NCI-H146 treated with DMSO at 0.1 percent for 48 hours (cell line): ENCODE data around the gene ERICH4.
"Not testable (repeated sequence)": the region's sequence is repeated elsewhere in the genome, so short reads cannot be mapped to it uniquely, and the experiment has no call there.

Experiments
- DNase-seq: peaks from one replicate; lab custom pipeline; 2025; ENCODE audit not compliant: unreplicated experiment; lab: John Stamatoyannopoulos, UW

Gene ERICH4, protein sequence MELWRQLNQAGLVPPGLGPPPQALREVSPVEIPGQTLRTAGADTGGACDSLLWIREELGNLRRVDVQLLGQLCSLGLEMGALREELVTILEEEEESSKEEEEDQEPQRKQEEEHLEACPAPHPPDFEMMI

DNA sequence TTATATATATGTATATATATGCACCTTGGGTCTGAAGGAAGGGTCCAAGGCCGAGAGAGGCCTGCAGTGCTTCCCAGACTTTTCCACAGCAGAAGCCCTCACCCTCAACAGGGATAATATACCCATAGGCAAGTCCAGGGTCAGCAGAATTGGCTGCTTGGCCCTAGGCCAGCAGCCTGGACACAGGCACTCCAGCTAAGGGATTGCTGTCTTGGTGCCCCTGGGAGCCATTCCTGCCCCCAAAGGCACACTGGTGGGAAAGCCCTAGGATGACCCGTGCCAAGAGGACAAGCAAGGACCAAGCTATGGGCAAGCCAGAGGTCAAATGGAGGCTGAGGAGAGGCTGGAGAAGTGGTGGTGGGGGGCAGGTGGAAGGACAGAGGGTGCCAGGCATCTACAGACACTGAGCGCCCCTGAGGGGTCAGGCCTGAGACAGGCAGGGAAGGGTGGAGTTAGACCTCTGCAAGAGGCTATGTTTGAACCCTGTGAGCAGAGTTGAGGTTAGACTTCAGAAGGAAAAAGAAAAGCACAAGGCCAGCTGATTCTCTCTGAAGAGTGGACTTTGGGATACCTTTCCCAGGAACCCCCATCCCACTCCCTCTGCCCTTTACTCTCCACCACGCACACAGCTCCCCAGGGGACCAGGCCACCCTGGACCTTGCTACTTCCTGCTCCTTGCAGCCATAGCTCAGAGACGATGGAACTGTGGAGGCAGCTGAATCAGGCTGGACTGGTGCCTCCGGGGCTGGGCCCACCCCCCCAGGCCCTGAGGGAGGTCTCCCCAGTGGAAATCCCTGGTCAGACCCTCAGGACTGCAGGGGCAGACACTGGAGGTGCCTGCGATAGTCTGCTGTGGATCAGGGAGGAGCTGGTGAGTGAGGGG lies at the start of gene ERICH4:
TSS of gene ERICH4 (plus strand) at position 684 of the 883 bp plus-strand sequence. CDS start at position 698, 14 bp downstream.
- no peak for DNase-seq

DNA sequence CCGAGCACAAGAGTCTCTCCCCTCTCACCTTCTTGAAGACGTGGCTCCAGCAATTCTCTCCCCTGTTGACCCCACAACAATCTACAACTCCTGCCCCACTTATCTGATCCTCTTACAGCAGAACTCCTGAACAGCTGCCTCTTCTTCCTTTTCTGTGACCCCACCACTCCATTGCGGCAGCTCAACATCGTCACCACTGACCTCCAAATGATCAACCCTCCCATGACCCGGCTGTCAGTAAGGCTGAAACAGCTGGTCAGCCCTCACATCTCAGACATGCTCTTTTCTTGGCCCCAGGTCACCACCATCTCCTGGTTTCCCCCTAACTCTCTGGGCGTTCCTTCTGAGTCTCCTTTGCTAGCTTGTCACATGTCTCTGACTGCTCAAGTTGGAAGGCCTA lies 47.6 kb upstream of the ERICH4 start:
- DNase-seq = no peak

- DNase-seq = peak; percentile 100
These were observed 45.6 kb upstream of the ERICH4 start, which contains the start of the genes BCKDHA and EXOSC5 for GRCh38 chr19:41397086-41398049. Gene BCKDHA, plus strand, starts transcription at chr19:41397818. Its CDS starts 10 bp downstream, at chr19:41397828. Gene EXOSC5, minus strand, starts transcription at chr19:41397359. Its CDS starts 31 bp downstream, at chr19:41397328.

DNA sequence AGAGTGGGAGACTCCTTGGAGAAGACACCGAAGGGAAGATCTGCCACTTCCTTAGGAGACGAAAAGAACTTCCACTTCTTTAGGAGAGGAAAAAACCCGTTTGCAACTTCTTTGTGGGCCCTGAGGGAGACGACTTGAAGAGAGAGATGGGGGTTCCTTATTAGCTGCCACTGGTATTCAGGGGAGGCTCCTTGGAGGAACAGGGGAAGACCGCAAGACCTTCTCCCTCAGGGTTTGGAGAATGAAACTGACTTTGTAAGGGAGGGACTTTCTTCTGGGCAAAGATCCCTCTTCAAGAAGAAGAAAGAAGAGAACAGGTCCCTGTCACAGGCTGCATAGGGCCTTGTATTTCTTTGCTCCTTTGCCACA lies 44.9 kb upstream of the ERICH4 start:
- no peak for DNase-seq

- DNase-seq = no peak
These were observed 44.4 kb upstream of the ERICH4 start for GRCh38 chr19:41398598-41398997.

GRCh38 chr19:41399091-41399490 lies 43.9 kb upstream of the ERICH4 start:
- DNase-seq = no peak

DNA sequence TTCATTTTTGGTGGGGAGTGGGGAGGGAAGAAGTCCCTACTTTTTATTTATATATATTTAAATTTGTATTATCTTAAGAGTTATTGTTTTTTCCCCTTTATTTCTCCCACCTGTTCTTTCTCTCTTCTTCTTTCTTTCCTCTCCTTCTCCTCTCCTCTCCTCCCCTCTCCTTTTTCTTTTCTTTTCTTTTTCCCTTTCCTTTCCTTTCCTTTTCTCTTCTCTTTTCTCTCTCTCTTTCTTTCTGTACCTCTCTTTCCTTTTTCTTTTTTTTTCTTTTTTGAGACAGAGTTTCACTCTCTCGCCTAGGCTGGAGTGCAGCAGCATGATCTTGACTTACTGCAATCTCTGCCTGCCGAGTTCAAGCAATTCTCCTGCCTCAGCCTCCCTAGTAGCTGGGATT lies 43.4 kb upstream of the ERICH4 start:
- DNase-seq = no peak

GRCh38 chr19:41401483-41401882 lies 41.5 kb upstream of the ERICH4 start:
- DNase-seq = no peak

DNA sequence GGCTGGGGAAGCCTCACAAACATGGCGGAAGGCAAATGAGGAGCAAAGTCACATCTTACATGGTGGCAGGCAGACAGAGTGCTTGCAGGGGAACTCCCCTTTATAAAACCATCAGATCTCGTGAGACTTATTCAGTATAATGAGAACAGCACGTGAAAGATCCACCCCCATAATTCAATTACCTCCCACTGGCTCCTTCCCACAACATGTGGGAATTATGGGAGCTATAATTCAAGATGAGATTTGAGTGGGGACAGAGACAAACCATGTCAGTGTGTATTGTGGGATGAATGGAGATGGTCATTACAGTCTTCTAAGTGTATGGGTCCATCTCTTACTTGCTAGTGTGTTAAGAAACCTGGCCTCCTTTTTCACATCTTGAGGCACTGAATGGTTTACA lies 40.9 kb upstream of the ERICH4 start:
- DNase-seq = no peak

DNA sequence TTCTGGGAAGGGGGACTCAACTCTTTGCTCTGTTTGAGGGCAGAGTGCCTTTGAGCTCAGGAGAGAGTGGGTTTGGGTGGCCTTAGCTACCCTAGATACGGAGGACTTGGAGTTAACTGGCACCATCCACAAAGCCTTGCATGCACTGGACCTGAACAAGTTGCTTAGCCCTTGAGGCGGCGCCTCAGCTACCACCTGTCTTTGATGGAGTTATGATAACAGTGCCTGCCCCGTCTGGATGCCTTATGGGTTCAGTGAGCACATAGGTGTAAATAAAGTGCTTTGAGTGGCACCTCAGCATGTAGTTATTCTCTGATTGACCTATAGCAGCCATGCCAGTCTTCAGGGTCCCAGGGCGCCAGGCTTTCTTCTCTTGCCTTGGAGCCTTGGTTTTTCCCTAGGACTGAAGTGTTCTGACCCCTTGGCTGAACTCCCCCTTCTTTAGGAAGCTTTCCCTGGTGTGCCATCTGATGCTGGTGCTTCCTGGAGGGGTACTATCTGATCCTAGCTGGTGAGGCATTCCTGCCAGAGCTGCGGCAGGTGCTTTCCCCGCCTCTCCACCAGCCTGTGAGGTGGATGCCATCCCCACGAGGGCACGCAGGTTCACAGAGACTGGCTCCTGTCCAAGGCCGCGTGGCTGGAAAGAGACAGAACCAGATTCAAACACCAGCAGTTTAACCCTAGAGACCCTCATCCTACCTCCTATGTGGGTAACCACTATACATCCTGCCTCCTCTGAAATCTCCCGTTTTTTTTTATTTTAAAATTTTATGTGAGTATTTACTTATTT lies 39.6 kb upstream of the ERICH4 start:
- DNase-seq = no peak

DNA sequence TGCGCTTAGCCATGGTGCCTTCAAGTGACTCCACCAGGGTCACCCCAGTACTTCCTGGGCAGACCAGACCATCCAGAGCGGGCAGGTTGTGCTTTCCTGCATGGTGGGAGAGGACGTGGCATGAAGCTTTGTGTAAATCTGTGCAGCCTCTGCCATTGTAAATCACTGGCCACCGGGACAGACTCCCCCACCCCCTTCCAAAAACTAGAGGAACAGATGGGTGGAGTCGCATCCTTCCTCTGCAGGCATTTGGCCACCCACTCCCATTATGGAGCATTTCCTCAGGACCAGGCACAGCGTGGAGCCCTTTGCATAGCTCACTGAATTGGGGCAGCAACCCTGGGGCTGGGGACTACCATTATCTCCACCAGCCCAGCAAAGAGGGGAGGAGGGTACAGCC lies 37.2 kb upstream of the ERICH4 start:
- no peak for DNase-seq

GRCh38 chr19:41407271-41407670 lies 35.7 kb upstream of the ERICH4 start:
- DNase-seq = no peak

GRCh38 chr19:41408256-41408655 lies 34.7 kb upstream of the ERICH4 start:
- no peak for DNase-seq

GRCh38 chr19:41408846-41409245 lies 34.1 kb upstream of the ERICH4 start:
- DNase-seq = not testable (repeated sequence)

DNA sequence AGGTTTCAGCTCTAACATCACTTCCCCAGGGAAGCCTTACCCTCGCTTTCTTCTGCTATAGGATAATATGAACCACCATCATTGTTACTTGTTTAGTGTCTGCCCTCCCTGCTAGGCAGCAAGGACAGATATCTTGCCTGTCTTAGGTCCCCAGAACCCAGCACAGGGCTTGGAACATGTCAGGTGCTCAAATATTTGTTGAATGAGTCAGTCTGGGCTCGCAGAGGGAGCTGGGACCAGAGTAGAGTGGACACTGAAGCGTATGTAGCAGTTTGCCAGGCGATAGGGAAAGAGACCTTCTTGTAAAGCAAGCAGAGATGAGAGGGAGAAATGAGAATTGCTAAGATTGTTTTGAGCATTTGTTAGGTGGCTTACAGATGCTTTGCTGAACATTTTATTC lies 33.7 kb upstream of the ERICH4 start:
- peak; percentile 50 for DNase-seq

- DNase-seq = no peak
These were observed 32.5 kb upstream of the ERICH4 start for GRCh38 chr19:41410336-41411054.

DNA sequence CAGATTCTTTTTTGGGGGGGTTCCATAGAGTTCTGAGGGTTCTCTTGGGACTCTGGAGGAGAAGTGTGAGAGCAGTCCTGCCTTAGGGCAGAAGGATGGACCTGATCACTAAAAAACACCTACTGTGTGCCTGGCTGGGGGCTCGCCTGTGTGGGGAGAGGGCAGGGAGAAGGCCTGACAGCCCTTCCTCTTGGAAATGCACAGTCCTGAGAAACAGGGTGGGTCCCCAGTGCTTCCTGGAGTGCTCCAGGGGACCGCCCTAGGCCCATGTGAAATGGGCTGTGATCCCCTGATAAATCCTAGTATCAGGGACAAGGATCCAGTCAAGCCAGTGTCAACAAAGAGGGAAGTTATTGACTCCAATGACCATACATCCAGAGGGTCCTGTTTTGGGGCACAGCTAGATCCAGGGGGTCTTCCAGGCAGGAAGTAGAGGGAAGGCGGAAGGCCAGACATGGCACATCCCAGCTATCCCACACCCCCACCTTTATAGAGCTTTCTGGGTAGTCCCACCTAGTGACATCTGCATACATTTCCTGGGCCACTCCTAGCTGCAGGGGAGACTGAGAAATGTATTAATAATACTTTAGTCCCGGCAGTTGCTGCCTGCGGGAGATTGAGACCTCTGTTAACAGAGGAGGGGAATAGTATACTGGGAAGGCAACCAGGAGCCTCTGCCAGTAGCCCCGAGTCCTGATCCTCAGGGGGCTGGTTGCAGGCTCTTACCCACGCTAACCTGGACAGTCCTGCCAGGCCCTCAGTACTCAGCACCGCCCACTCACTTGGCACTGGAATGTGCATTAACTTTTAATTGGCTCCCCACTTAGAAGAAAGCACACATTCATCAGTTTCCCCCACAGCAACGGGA lies 31.6 kb upstream of the ERICH4 start:
- no peak for DNase-seq

DNA sequence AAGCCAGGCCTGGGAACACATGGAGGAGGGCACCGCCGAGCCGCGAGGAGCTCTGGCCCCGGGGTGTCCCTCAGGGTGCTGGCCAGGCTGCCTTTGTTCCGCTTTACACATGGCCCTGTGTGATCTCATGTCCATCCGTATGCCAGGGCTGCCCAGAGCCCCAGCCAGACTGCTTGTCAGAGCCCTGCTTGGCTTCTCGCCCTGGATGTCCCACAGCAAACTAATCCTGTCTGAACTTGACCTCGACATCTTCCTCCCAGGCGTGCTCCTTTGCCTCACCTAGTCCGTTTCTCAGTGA lies 31.0 kb upstream of the ERICH4 start:
- no peak for DNase-seq

DNA sequence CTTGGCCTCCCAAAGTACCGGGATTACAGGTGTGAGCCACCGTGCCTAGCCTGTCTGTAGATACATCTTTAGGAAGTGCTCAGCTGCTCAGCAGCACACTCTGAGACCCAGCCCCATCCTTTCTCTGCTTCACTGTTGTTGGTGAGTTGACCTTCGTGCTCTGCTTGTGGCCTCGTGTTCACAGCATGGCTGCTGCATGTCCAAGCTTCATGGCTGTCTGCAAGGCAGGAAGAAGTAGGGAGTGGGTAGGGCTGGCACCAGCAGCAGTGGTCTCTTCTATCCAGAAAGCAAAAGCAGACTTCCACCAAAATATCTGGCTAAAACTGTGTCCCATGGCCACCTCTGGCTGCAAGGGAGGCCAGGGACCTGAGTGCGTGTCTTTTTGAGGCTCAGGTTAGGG lies 30.0 kb upstream of the ERICH4 start:
- DNase-seq = no peak
